HEK293 (cell line): ENCODE measurements around the gene SEMA7A.
A peak's percentile ranks its signal among the peaks of the same experiment; 100 is the strongest.

Experiments used
- CTCF ChIA-PET: fragments of 350-600 bp; formaldehyde crosslinking; extraction: SDS; loops from one replicate; lab custom pipeline; 2021; ENCODE audit warnings: antibody characterized with exemption; lab: Yijun Ruan, JAX
- POLR2A ChIA-PET: fragments of 300-600 bp; formaldehyde crosslinking; extraction: SDS; loops from one replicate; lab custom pipeline; 2020; ENCODE audit warnings: antibody characterized with exemption, inconsistent platforms; lab: Yijun Ruan, JAX
- H3K27ac ChIP-seq: fragments of 200-500 bp; sonication (Bioruptor generic); 2 replicates; pipeline ENCODE4 v1.5.1; 2014; ENCODE audit warnings: low read depth, low read length, control low read depth, inconsistent platforms; ENCODE audit errors: extremely low read depth
- H3K36me3 ChIP-seq, 2 experiments: fragments of 200-500 bp in 1 of 2; sonication (Bioruptor generic) in 1 of 2; 1 replicate in 1 of 2; 2 replicates in 1 of 2; pipeline ENCODE4 v1.5.1; 2014 to 2017; ENCODE audit warnings: inconsistent platforms in 2 of 2, low read length in 2 of 2; ENCODE audit not compliant: control insufficient read depth in 2 of 2, insufficient read depth in 1 of 2
- H3K4me1 ChIP-seq: fragments of 200-500 bp; sonication (Bioruptor generic); 2 replicates; pipeline ENCODE4 v1.5.1; 2014; ENCODE audit warnings: mild to moderate bottlenecking, low read length, inconsistent platforms; ENCODE audit not compliant: control insufficient read depth, insufficient read depth
- H3K4me3 ChIP-seq: 2 replicates; pipeline ENCODE4 v1.5.1; 2011; ENCODE audit warnings: low read depth, mild to moderate bottlenecking, control low read depth, low read length, moderate library complexity
- H3K9me3 ChIP-seq: fragments of 200-500 bp; sonication (Bioruptor generic); 2 replicates; pipeline ENCODE4 v1.5.1; 2014; ENCODE audit warnings: low read depth, low read length, inconsistent platforms; ENCODE audit not compliant: control insufficient read depth, insufficient read depth
- EGR2 ChIP-seq: fragments of 450-650 bp; formaldehyde crosslinking; IDR thresholded peaks from 2 replicates; pipeline ENCODE4 v1.5.1; 2016; ENCODE audit warnings: low read depth, missing biosample characterization, missing genetic modification characterization
- GLI2 ChIP-seq: fragments of 450-650 bp; formaldehyde crosslinking; IDR thresholded peaks from 2 replicates; pipeline ENCODE4; 2017; ENCODE audit warnings: missing biosample characterization, missing genetic modification characterization, low read depth, borderline replicate concordance
- PBX3 ChIP-seq: sonication (generic); formaldehyde crosslinking; IDR thresholded peaks from 2 replicates; pipeline ENCODE4 v1.8.1; 2022; ENCODE audit warnings: mild to moderate bottlenecking, moderate library complexity, missing genetic modification reagents
- RBAK ChIP-seq: fragments of 450-650 bp; formaldehyde crosslinking; IDR thresholded peaks from 2 replicates; pipeline ENCODE4 v1.5.1; 2016; ENCODE audit warnings: missing biosample characterization, missing genetic modification characterization
- ZBTB20 ChIP-seq: fragments of 450-650 bp; formaldehyde crosslinking; IDR thresholded peaks from 2 replicates; pipeline ENCODE4 v1.5.1; 2016; ENCODE audit warnings: missing biosample characterization, missing genetic modification characterization
- ZBTB8A ChIP-seq: fragments of 450-650 bp; formaldehyde crosslinking; IDR thresholded peaks from 2 replicates; pipeline ENCODE4 v1.5.1; 2016; ENCODE audit warnings: missing biosample characterization, missing genetic modification characterization
- ZFP69B ChIP-seq: fragments of 450-650 bp; formaldehyde crosslinking; IDR thresholded peaks from 2 replicates; pipeline ENCODE4 v1.5.1; 2016; ENCODE audit warnings: missing biosample characterization, missing genetic modification characterization
- ZNF175 ChIP-seq: fragments of 450-650 bp; formaldehyde crosslinking; IDR thresholded peaks from 2 replicates; pipeline ENCODE4 v1.5.1; 2016; ENCODE audit warnings: missing biosample characterization, missing genetic modification characterization
- ZNF335 ChIP-seq: fragments of 450-650 bp; formaldehyde crosslinking; conservative IDR thresholded peaks from 2 replicates; pipeline ENCODE4 v1.5.1; 2016; ENCODE audit warnings: missing biosample characterization, missing genetic modification characterization
- ZNF350 ChIP-seq: fragments of 450-650 bp; formaldehyde crosslinking; IDR thresholded peaks from 2 replicates; pipeline ENCODE4 v1.5.0; 2017; ENCODE audit warnings: missing biosample characterization, mild to moderate bottlenecking, missing genetic modification characterization
- ZNF416 ChIP-seq: fragments of 450-650 bp; formaldehyde crosslinking; IDR thresholded peaks from 2 replicates; pipeline ENCODE4 v1.5.1; 2016; ENCODE audit warnings: missing biosample characterization, missing genetic modification characterization
- ZNF610 ChIP-seq: fragments of 450-650 bp; formaldehyde crosslinking; IDR thresholded peaks from 2 replicates; pipeline ENCODE4 v1.5.1; 2016; ENCODE audit warnings: missing biosample characterization, missing genetic modification characterization, borderline replicate concordance
- ZNF677 ChIP-seq: fragments of 450-650 bp; IDR thresholded peaks from 2 replicates; pipeline ENCODE4 v1.5.0; 2018; ENCODE audit warnings: missing biosample characterization, mild to moderate bottlenecking, missing genetic modification characterization, moderate library complexity
- ZNF704 ChIP-seq: fragments of 450-650 bp; formaldehyde crosslinking; IDR thresholded peaks from 2 replicates; pipeline ENCODE4 v1.5.1; 2016; ENCODE audit warnings: missing biosample characterization, missing genetic modification characterization
- ZNF768 ChIP-seq: fragments of 450-650 bp; formaldehyde crosslinking; IDR thresholded peaks from 2 replicates; pipeline ENCODE4 v1.5.1; 2018; ENCODE audit warnings: missing biosample characterization, mild to moderate bottlenecking, missing genetic modification characterization
- ZNF776 ChIP-seq: fragments of 450-650 bp; formaldehyde crosslinking; IDR thresholded peaks from 2 replicates; pipeline ENCODE4 v1.5.0; 2017; ENCODE audit warnings: missing biosample characterization, missing genetic modification characterization, borderline replicate concordance
- ZNF843 ChIP-seq: fragments of 450-650 bp; formaldehyde crosslinking; IDR thresholded peaks from 2 replicates; pipeline ENCODE4 v1.5.1; 2016; ENCODE audit warnings: missing biosample characterization, missing genetic modification characterization
- TF ChIP-seq, protein P1 (sequence below): fragments of 450-650 bp; formaldehyde crosslinking; IDR thresholded peaks from 2 replicates; pipeline ENCODE4 v1.5.1; 2016; ENCODE audit warnings: missing biosample characterization, missing genetic modification characterization
- TF ChIP-seq, protein P2 (sequence below): fragments of 450-650 bp; formaldehyde crosslinking; IDR thresholded peaks from 2 replicates; pipeline ENCODE4; 2016; ENCODE audit warnings: missing biosample characterization, missing genetic modification characterization

Gene SEMA7A

GRCh38 chr15:74368121-74368520, 65.6 kb downstream of the SEMA7A start (continued):
- no peak for TF ChIP-seq RBAK (tag by site-specific recombination)
- no peak for TF ChIP-seq ZBTB8A
- no peak for TF ChIP-seq ZNF335 (tag by site-specific recombination)
- no peak for TF ChIP-seq GLI2
- TF ChIP-seq ZNF175 (tag by site-specific recombination), result no peak
- no peak for TF ChIP-seq ZNF768
- no peak for TF ChIP-seq ZNF416 (tag by site-specific recombination)

DNA sequence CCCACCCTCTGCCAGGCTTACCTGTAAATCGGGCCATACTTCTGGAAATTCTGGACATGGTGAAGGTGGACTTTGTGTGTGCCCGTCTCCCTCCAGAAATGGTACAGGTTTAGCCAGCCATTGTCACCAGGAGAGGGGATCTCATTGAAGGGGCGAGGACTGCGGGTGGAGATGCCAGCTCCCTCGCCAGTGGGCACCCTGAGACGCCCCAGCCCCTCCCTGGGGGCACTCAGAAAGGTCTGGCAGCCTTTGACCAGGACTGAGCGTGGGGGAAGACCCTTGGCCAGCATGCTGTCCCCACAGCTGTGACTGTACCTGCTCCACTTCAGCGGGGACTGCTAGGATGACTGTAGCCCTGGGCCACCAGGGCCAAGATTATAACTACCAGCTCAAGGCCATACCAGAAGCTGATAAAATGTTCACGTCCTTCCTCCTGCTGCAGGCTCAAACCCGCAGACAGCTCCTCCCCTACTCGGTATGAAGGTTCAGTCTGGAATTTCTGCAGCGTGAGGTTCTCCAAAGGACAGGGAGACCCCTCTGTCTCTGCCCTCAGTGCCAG, 66.4 kb downstream of the SEMA7A start, which contains the start of gene CYP11A1:
CYP11A1 (minus strand) TSS at position 351 of the 559 bp plus-strand sequence; CDS start at position 290, 61 bp downstream.
- Histone ChIP-seq H3K4me1 (no peaks in the 10 kb centered on the region), H3K9me3 (no peaks in the 10 kb centered on the region), H3K36me3 (no peaks in the 10 kb centered on the region)
- TF ChIP-seq, protein P1, sequence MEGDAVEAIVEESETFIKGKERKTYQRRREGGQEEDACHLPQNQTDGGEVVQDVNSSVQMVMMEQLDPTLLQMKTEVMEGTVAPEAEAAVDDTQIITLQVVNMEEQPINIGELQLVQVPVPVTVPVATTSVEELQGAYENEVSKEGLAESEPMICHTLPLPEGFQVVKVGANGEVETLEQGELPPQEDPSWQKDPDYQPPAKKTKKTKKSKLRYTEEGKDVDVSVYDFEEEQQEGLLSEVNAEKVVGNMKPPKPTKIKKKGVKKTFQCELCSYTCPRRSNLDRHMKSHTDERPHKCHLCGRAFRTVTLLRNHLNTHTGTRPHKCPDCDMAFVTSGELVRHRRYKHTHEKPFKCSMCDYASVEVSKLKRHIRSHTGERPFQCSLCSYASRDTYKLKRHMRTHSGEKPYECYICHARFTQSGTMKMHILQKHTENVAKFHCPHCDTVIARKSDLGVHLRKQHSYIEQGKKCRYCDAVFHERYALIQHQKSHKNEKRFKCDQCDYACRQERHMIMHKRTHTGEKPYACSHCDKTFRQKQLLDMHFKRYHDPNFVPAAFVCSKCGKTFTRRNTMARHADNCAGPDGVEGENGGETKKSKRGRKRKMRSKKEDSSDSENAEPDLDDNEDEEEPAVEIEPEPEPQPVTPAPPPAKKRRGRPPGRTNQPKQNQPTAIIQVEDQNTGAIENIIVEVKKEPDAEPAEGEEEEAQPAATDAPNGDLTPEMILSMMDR, result no peak
- TF ChIP-seq ZBTB20 (tag by site-specific recombination), result no peak
- TF ChIP-seq EGR2 (tag by site-specific recombination), result no peak
- TF ChIP-seq, protein P2, sequence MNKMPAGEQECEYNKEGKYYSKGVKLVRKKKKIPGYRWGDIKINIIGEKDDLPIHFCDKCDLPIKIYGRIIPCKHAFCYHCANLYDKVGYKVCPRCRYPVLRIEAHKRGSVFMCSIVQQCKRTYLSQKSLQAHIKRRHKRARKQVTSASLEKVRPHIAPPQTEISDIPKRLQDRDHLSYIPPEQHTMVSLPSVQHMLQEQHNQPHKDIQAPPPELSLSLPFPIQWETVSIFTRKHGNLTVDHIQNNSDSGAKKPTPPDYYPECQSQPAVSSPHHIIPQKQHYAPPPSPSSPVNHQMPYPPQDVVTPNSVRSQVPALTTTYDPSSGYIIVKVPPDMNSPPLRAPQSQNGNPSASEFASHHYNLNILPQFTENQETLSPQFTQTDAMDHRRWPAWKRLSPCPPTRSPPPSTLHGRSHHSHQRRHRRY (tag by site-specific recombination), result no peak
- TF ChIP-seq ZNF610 (tag by site-specific recombination), result no peak
- no peak for TF ChIP-seq ZNF776 (tag by site-specific recombination)
- no peak for TF ChIP-seq ZNF843 (tag by site-specific recombination)
- TF ChIP-seq ZNF350, result no peak
- TF ChIP-seq ZNF704 (tag by site-specific recombination), result no peak
- no peak for TF ChIP-seq ZNF677 (tag by site-specific recombination)
- TF ChIP-seq, all 188 proteins: peak for 0
- no peak within 1 kb of the TSS for H3K4me3 ChIP-seq
- H3K27ac ChIP-seq, result no peak within 1 kb of the TSS
- POLR2A ChIA-PET, result interaction anchor here (1.1 kb wide), 1 partner anchor 401 kb away, joined by 3 read pairs; no protein-coding TSS in a partner anchor
- CTCF ChIA-PET, result interaction anchor here (0.6 to 25.1 kb wide), 8 partner anchors 9 to 415 kb away, joined by 3 to 768 read pairs (median 4); partner anchors contain the start of gene SEMA7A

GRCh38 chr15:74365598-74366445, 67.9 kb downstream of the SEMA7A start:
- Histone ChIP-seq H3K4me3 (peak overlapping the region; percentile 52), H3K4me1 (no peaks in the 10 kb centered on the region), H3K27ac (no peak overlapping the region), H3K36me3 (no peaks in the 10 kb centered on the region), H3K9me3 (no peaks in the 10 kb centered on the region)
- ChIA-PET CTCF (interaction anchor here (0.7 to 25.1 kb wide), 5 partner anchors 7 to 405 kb away, joined by 4 to 768 read pairs (median 5); partner anchors contain the start of gene SEMA7A), POLR2A (interaction anchor here (0.6 kb wide), 1 partner anchor 238 kb away, joined by 4 read pairs; no protein-coding TSS in a partner anchor)
- TF ChIP-seq ZFP69B (tag by site-specific recombination), result no peak
- TF ChIP-seq PBX3 (CRISPR knock-in tag), result 0 out of 2 replicates have a peak, but pooled peaks have one; percentile 31
